Measurements from ENCODE around the gene SARS2. TPM values are rescaled to one million over a fixed set of nuclear protein-coding genes. Genes with fewer than 3 reads are reported as not detected.

The SARS2 gene
- total and polyA plus RNA-seq, 11 donors: 9.0 to 29.1 (median 16.7) TPM

DNA sequence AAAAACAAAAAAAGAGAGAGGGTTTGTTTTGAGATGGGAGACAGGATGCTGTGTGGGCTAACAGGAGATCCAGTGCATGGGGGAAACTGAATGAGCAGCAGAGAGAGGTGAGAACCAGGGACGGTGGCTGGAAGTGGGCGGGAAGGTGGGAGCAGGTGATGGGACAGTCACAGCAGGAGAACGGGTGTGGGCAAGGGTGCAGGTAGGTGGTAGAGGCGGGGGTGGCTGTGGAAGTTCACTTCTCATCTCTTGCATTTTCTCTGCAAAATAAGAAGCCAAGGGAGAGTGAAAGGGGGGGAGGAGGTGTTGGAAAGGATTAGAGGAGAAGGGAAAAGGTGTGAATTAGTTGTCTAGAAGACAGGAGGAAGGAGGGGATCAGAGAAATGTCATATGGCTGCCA is 23.1 kb upstream of the SARS2 start:
- Histone ChIP-seq H3K36me3 (no peaks in the 10 kb centered on the region), H3K9me3 (no peaks in the 10 kb centered on the region), H3K4me1 (peaks cover 3 to 12% (median 8%) of the 10 kb centered on the region in 12 donors), H3K27me3 (peaks cover 0 to 11% (median 0%) of the 10 kb centered on the region in 9 donors), H3K4me3 (no peak overlapping the region), H3K27ac (no peak overlapping the region)
- TF ChIP-seq POLR2A (IDR thresholded peaks at IDR 0.05): no peak
- TF ChIP-seq, protein P1, sequence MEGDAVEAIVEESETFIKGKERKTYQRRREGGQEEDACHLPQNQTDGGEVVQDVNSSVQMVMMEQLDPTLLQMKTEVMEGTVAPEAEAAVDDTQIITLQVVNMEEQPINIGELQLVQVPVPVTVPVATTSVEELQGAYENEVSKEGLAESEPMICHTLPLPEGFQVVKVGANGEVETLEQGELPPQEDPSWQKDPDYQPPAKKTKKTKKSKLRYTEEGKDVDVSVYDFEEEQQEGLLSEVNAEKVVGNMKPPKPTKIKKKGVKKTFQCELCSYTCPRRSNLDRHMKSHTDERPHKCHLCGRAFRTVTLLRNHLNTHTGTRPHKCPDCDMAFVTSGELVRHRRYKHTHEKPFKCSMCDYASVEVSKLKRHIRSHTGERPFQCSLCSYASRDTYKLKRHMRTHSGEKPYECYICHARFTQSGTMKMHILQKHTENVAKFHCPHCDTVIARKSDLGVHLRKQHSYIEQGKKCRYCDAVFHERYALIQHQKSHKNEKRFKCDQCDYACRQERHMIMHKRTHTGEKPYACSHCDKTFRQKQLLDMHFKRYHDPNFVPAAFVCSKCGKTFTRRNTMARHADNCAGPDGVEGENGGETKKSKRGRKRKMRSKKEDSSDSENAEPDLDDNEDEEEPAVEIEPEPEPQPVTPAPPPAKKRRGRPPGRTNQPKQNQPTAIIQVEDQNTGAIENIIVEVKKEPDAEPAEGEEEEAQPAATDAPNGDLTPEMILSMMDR (IDR thresholded peaks at IDR 0.05): no peak
- intact Hi-C loops (cut with DNase I): loop anchor here in 3 of 10 donors (5.0 to 10.0 kb wide), 3 partner anchors 371 to 539 kb away; partner anchors contain the start of gene LRFN1 (in 1 of the 3)
- ATAC-seq: no peak
- no peak for DNase-seq
- WGBS, 4 donors: 66 to 77% (median 69%) methylated on average over 4 of the region's 4 CpGs

DNA sequence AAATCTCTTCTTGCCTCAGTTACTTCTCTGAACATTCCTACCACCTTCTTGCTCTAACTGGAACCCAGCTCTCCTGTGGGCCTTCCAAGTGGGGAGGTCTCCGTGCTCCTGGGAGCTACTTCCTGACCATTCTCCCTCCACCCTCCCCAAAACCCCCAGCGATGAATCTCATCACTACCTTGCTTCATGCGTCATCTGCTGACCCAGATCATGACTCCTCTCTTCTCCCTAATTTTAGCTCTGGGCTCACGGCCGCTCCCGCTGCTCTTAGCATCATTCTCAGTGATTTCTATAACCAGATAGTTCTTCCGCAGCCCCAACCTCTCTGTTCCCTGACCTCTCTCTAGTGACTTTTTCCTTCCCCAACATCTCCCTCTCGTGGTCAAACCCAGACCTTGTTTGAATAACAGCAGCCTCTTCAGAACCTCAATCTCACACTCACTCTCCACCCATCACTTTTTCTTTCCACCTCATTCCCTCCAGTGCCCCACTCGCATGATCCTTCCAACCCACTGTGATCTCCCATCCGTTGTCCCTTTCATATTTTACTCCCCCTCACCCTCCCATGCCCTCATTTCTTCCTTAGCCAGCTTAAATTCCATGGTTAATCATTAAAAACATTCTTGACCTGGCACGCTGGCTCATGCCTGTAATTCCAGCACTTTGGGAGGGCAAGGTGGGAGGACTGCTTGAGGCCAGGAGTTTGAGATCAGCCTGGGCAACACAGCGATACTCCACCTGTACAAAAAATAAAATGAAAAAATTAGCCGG is 22.0 kb upstream of the SARS2 start:
- no peaks in the 10 kb centered on the region for H3K36me3 ChIP-seq
- H3K27ac ChIP-seq: no peak overlapping the region
- H3K4me1 ChIP-seq: peaks cover 3 to 12% (median 8%) of the 10 kb centered on the region in 12 donors
- no peak for DNase-seq
- ATAC-seq: no peak
- intact Hi-C loops (cut with DNase I): loop anchor here in 3 of 10 donors (5.0 to 10.0 kb wide), 3 partner anchors 372 to 538 kb away; partner anchors contain the start of gene LRFN1 (in 1 of the 3)
- 67 to 72% (median 69%) methylated on average over 13 of the region's 13 CpGs for WGBS, 4 donors
- no peak overlapping the region for H3K4me3 ChIP-seq
- TF ChIP-seq POLR2A (IDR thresholded peaks at IDR 0.05): no peak
- TF ChIP-seq, protein P1 (IDR thresholded peaks at IDR 0.05): peak in 10 of 12 donors; percentile 17 to 47 (median 33)
- no peaks in the 10 kb centered on the region for H3K9me3 ChIP-seq
- H3K27me3 ChIP-seq: peaks cover 0 to 11% (median 0%) of the 10 kb centered on the region in 9 donors

DNA sequence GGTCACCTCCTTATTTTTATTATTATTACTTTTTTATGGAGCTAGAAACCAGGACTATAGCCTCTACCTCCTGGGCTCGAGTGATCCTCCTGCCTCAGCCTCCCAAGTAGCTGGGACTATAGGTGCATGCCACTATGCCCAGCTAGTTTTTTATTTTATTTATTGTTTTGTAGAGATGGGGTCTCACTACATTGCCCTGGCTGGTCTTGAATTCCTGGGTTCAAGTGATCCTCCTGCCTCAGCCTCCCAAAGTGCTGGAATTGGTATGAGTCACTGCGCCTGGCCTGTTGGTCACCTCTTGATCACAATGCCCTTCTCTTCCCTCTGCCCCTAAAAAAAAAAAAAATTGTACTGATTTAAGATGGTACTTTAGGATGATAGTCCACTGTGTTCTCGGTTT is 20.6 kb upstream of the SARS2 start:
- peaks cover 0 to 11% (median 0%) of the 10 kb centered on the region in 9 donors for H3K27me3 ChIP-seq
- no peak for ATAC-seq
- no peak overlapping the region for H3K4me3 ChIP-seq
- TF ChIP-seq, protein P1 (IDR thresholded peaks at IDR 0.05): no peak
- TF ChIP-seq POLR2A (IDR thresholded peaks at IDR 0.05): no peak
- no peak overlapping the region for H3K27ac ChIP-seq
- no peaks in the 10 kb centered on the region for H3K9me3 ChIP-seq
- H3K4me1 ChIP-seq: peaks cover 3 to 12% (median 8%) of the 10 kb centered on the region in 12 donors
- WGBS, 4 donors: 63 to 96% (median 83%) methylated on average over 3 of the region's 3 CpGs
- peaks cover 0 to 6% (median 0%) of the 10 kb centered on the region in 9 donors for H3K36me3 ChIP-seq
- DNase-seq: no peak
- intact Hi-C loops (cut with DNase I): loop anchor here in 3 of 10 donors (5.0 to 10.0 kb wide), 3 partner anchors 374 to 536 kb away; partner anchors contain the start of gene LRFN1 (in 1 of the 3)

Data from heart left ventricle (tissue), 16 donors.